ENCODE results near the gene RBM7. TPM values are rescaled to one million over a fixed set of nuclear protein-coding genes. Genes with fewer than 3 reads are reported as not detected.

Gene RBM7
- total RNA-seq, 6 experiments from 2014 or later = 10.5 to 27.3 (median 15.3) TPM

GRCh38 chr11:114440121-114440860 is 39.8 kb downstream of the RBM7 start:
- TF ChIP-seq CTCF (IDR thresholded peaks at IDR 0.05) (no peak), POLR2A (IDR thresholded peaks at IDR 0.05) (no peak)
- Histone ChIP-seq H3K27ac (peak overlapping the region; percentile 67 to 87 (median 75)), H3K4me3 (peak overlapping the region; percentile 84 to 94 (median 89)), H3K9me3 (no peaks in the 10 kb centered on the region), H3K36me3 (peaks cover 0 to 1% (median 0%) of the 10 kb centered on the region in 4 donors), H3K27me3 (no peaks in the 10 kb centered on the region), H3K4me1 (peaks cover 0 to 8% (median 2%) of the 10 kb centered on the region in 4 donors)
- WGBS (ENCODE audit: insufficient coverage, low coverage, low lambda C conversion rate, missing lambda C conversion rate) = 3% methylated on average over 10 of the region's 10 CpGs
- ATAC-seq (peak in 1 of 4 donors; percentile 11), DNase-seq (no peak)
- intact Hi-C loops (cut with DNase I) = no loop called here

- H3K27ac ChIP-seq = no peak overlapping the region
- ATAC-seq (no peak), DNase-seq (no peak)
- H3K4me1 ChIP-seq = peaks cover 0 to 8% (median 2%) of the 10 kb centered on the region in 4 donors
- H3K36me3 ChIP-seq = peaks cover 0 to 9% (median 0%) of the 10 kb centered on the region in 4 donors
- H3K27me3 ChIP-seq = no peaks in the 10 kb centered on the region
- H3K4me3 ChIP-seq = no peak overlapping the region
- TF ChIP-seq POLR2A (IDR thresholded peaks at IDR 0.05) = no peak
- TF ChIP-seq CTCF (IDR thresholded peaks at IDR 0.05) = no peak
- intact Hi-C loops (cut with DNase I) = no loop called here
- 78% methylated on average over 7 of the region's 7 CpGs for WGBS (ENCODE audit: insufficient coverage, low coverage, low lambda C conversion rate, missing lambda C conversion rate)
- H3K9me3 ChIP-seq = no peaks in the 10 kb centered on the region
These were observed 40.7 kb downstream of the RBM7 start for GRCh38 chr11:114440971-114441763.

GRCh38 chr11:114441921-114442320 is 41.5 kb downstream of the RBM7 start:
- intact Hi-C loops (cut with DNase I) = no loop called here

GRCh38 chr11:114442536-114442935 is 42.1 kb downstream of the RBM7 start:
- no peak for DNase-seq
- no peak for ATAC-seq
- WGBS (ENCODE audit: insufficient coverage, low coverage, low lambda C conversion rate, missing lambda C conversion rate) = 92% methylated on average over 1 of the region's 1 CpG

More at GRCh38 chr11:114441921-114442320, 41.5 kb downstream of the RBM7 start:
- Histone ChIP-seq H3K36me3 (peaks cover 0 to 10% (median 0%) of the 10 kb centered on the region in 4 donors), H3K9me3 (no peaks in the 10 kb centered on the region), H3K27me3 (no peaks in the 10 kb centered on the region), H3K27ac (no peak overlapping the region), H3K4me3 (no peak overlapping the region), H3K4me1 (peaks cover 0 to 8% (median 2%) of the 10 kb centered on the region in 4 donors)
- ATAC-seq (no peak), DNase-seq (no peak)
- WGBS (ENCODE audit: insufficient coverage, low coverage, low lambda C conversion rate, missing lambda C conversion rate) = 83% methylated on average over 2 of the region's 2 CpGs
- TF ChIP-seq POLR2A (IDR thresholded peaks at IDR 0.05) = no peak
- no peak for TF ChIP-seq CTCF (IDR thresholded peaks at IDR 0.05)

More at GRCh38 chr11:114442536-114442935, 42.1 kb downstream of the RBM7 start:
- Histone ChIP-seq H3K36me3 (peaks cover 0 to 10% (median 0%) of the 10 kb centered on the region in 4 donors), H3K9me3 (no peaks in the 10 kb centered on the region), H3K4me1 (peaks cover 0 to 8% (median 2%) of the 10 kb centered on the region in 4 donors), H3K27ac (no peak overlapping the region), H3K27me3 (no peaks in the 10 kb centered on the region), H3K4me3 (no peak overlapping the region)
- intact Hi-C loops (cut with DNase I) = no loop called here
- TF ChIP-seq POLR2A (IDR thresholded peaks at IDR 0.05) = no peak
- no peak for TF ChIP-seq CTCF (IDR thresholded peaks at IDR 0.05)

Data from right lobe of liver (tissue), 6 donors.